Prostate gland (tissue), 2 donors: Measurements from ENCODE around the gene DLGAP4. TPM values are rescaled to one million over a fixed set of nuclear protein-coding genes. Genes with fewer than 3 reads are reported as not detected.

ENCODE experiments used
- DNase-seq: peaks from one replicate; pipeline ENCODE4 v3.0.0-alpha.2; 2019; ENCODE audit warnings: low spot score
- H3K27ac ChIP-seq, 2 donors: fragments of 200-600 bp; sonication (generic); 2 replicates each; pipeline ENCODE4 v1.5.1; 2017 to 2019
- H3K27me3 ChIP-seq: fragments of 200-600 bp; sonication (generic); replicated peaks from 2 replicates; pipeline ENCODE4 v1.5.1; 2019; ENCODE audit not compliant: insufficient read depth
- H3K36me3 ChIP-seq, 2 donors: fragments of 200-600 bp; sonication (generic); 1 replicate in 1 of 2; 2 replicates in 1 of 2; pipeline versions ENCODE4 v1.5.1 to v1.8.1; 2017 to 2019
- H3K4me1 ChIP-seq: fragments of 200-600 bp; sonication (generic); replicated peaks from 2 replicates; pipeline ENCODE4 v1.5.1; 2019
- H3K4me3 ChIP-seq, 2 donors: fragments of 200-600 bp; sonication (generic); 2 replicates each; pipeline ENCODE4 v1.5.1; 2017 to 2019
- H3K9me3 ChIP-seq: fragments of 200-600 bp; sonication (generic); 2 replicates; pipeline ENCODE4 v1.5.1; 2017
- POLR2A ChIP-seq: fragments of 450-650 bp; IDR thresholded peaks from one replicate; pipeline ENCODE4 v1.6.1; 2016; ENCODE audit warnings: antibody characterized with exemption, mild to moderate bottlenecking
- POLR2AphosphoS5 ChIP-seq: sonication (generic); formaldehyde crosslinking; IDR thresholded peaks from one replicate; pipeline ENCODE4 v1.6.1; 2017; ENCODE audit warnings: antibody characterized with exemption
- WGBS: methylation state at CpG from one replicate; pipeline ENCODE4 v1.1.5; 2018; 5-methylcytosine and 5-hydroxymethylcytosine counted together
- intact Hi-C: fragments of 100-400 bp; cut with DNase I; formaldehyde crosslinking; loops from one replicate; pipeline ENCODE4 v1.14.2; 2022
- total RNA-seq, 2 donors: library from RNA; depleted of rRNA; stranded (reverse); fragments of >200 nt; gene quantifications; one replicate each; pipeline ENCODE4 v1.1.0, GENCODE V29; 2016
- TF ChIP-seq, protein P1 (sequence below), 4 experiments: fragments of 200-600 bp in 2 of 4; fragments of 450-650 bp in 2 of 4; sonication (generic) in 2 of 4; IDR thresholded peaks; 1 replicate in 3 of 4; 2 replicates in 1 of 4; pipeline ENCODE4 v1.5.1; 2016 to 2019; ENCODE audit warnings: antibody characterized with exemption in 4 of 4, mild to moderate bottlenecking in 2 of 4, moderate library complexity in 2 of 4

DLGAP4 gene
- total RNA-seq, 2 donors from 2014 or later, result 38.0 to 104 TPM

DNA sequence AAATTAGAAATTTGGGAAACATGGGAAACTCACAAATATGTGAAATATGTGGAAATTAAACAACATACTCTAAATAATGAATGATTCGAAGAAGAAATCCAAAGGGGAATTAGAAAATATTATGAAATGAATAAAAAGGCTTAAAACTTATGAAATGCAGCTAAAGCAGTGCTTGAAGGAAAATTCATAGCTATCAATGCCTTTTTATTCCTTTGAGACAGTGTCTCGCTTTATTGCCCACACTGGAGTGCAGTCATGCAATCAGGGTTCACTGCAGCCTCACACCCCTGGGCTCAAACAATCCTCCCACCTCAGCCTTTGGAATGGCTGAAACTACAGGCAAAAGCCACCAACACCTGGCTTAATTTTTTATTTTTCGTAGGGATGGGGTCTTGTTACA is 259.4 kb downstream of the DLGAP4 start:
- Histone ChIP-seq H3K36me3 (no peaks in the 10 kb centered on the region), H3K27me3 (no peaks in the 10 kb centered on the region), H3K9me3 (no peaks in the 10 kb centered on the region), H3K27ac (no peak overlapping the region), H3K4me1 (no peaks in the 10 kb centered on the region), H3K4me3 (no peak overlapping the region)
- WGBS, result 93% methylated on average over 3 of the region's 3 CpGs
- intact Hi-C loops, result no loop called here
- TF ChIP-seq POLR2AphosphoS5 (no peak), POLR2A (no peak)
- TF ChIP-seq, protein P1, sequence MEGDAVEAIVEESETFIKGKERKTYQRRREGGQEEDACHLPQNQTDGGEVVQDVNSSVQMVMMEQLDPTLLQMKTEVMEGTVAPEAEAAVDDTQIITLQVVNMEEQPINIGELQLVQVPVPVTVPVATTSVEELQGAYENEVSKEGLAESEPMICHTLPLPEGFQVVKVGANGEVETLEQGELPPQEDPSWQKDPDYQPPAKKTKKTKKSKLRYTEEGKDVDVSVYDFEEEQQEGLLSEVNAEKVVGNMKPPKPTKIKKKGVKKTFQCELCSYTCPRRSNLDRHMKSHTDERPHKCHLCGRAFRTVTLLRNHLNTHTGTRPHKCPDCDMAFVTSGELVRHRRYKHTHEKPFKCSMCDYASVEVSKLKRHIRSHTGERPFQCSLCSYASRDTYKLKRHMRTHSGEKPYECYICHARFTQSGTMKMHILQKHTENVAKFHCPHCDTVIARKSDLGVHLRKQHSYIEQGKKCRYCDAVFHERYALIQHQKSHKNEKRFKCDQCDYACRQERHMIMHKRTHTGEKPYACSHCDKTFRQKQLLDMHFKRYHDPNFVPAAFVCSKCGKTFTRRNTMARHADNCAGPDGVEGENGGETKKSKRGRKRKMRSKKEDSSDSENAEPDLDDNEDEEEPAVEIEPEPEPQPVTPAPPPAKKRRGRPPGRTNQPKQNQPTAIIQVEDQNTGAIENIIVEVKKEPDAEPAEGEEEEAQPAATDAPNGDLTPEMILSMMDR (IDR thresholded peaks at IDR 0.05), result no peak
- no peak for DNase-seq

DNA sequence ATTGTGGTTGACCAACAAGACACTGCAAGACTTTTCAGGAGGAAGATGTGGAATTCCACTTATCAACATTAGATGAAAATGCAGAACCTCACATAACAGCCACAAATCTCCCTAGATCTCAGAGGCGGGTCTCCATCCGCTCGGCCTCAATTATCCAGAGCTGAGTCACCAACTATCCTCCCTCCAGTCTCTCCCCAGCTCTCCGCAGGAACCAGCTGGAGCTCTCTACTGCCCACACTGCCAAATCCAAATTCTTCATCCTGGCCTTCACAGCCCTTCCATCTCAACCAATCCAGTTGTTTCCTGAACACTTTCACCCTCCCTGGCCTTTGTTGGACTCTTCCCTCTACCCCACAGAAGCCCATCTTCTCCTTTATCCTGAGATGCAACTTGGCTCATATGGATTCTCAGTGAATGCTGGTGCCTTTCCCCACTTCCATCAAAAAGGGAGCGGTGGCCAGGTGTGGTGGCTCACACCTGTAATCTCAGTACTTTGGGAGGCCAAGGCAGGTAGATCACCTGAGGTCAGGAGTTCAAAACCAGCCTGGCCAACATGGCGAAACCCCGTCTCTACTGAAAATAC is 263.8 kb downstream of the DLGAP4 start:
- no peaks in the 10 kb centered on the region for H3K27me3 ChIP-seq
- no peak for DNase-seq
- no peak for TF ChIP-seq POLR2AphosphoS5
- TF ChIP-seq, protein P1 (IDR thresholded peaks at IDR 0.05), result no peak
- H3K4me1 ChIP-seq, result no peaks in the 10 kb centered on the region
- intact Hi-C loops, result loop anchor here (5.0 to 10.0 kb wide), 2 partner anchors 37 to 295 kb away; partner anchors contain the start of gene RAB5IF
- WGBS, result 87% methylated on average over 7 of the region's 7 CpGs
- no peak overlapping the region for H3K4me3 ChIP-seq
- H3K36me3 ChIP-seq, result no peaks in the 10 kb centered on the region
- H3K27ac ChIP-seq, result no peak overlapping the region
- H3K9me3 ChIP-seq, result no peaks in the 10 kb centered on the region

DNA sequence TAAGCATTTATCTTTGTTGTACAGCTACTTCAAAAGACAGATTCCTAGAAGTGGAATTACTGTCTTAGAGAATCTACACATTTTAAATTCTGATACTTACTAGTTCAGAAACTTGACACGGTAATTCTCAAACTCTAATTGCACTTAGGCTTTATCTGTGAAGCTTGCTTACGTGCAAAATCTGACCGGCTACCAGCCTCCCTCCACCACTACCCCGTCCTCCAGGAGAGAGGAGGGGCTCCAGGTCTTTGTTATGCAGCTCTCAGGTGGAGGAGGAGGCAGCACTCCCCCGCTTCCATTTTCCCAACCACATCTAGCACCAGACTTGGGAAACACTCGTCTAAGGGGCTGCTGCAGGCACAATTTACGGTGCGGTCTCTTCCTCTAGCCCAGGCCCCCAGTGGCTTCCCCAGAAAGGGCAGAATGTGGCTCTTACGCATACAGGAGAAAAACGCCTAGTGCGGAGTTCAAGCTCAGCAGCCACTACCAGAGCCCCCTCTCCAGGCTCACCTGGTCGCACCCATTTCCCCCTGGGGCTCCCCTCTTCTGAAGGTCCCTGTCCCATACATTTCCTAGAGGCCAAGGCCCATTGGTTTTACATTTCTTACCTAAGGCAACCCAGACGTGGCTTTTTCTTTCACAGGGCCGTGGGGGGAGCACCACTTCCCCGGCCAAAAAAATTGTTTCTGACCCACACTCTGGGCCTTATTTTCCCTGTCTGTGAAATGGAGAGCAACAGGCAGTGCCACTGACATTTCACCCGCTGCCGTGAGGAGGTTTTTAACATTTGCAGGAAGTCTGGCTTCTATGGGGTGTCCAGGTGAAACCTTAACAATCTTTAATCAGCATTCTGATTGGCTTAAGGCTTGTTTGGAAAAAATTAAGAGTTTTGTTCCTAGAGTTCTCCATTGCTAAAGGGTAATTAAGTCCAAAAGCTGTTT is 265.7 kb downstream of the DLGAP4 start:
- TF ChIP-seq POLR2A, result no peak
- H3K9me3 ChIP-seq, result no peaks in the 10 kb centered on the region
- H3K4me1 ChIP-seq, result peaks cover 2% of the 10 kb centered on the region
- no peak overlapping the region for H3K4me3 ChIP-seq
- no peaks in the 10 kb centered on the region for H3K36me3 ChIP-seq
- intact Hi-C loops, result loop anchor here (5.0 to 10.0 kb wide), 2 partner anchors 35 to 293 kb away; partner anchors contain the start of gene RAB5IF
- 54% methylated on average over 17 of the region's 17 CpGs for WGBS
- peak overlapping the region; percentile 92 to 94 for H3K27ac ChIP-seq
- H3K27me3 ChIP-seq, result no peaks in the 10 kb centered on the region
- DNase-seq, result no peak

DNA sequence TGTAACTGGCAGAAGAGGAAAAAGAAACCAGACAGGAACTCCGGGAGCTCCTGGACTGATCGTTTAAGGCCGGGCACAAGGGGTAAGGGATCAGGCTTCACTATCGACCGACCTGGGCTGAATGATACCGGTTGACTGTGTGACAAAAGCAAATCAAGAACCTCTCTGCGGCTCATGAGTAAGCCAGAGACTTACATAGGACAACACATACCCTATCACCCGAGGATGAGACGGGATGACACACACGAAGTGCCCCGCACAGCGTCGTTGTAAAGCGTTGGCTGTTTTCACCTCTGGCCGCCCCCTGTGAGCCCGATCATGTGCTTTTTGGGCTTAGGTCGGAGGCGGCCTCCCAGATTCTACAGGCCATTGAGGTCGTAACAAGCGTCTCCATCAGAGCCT is 266.6 kb downstream of the DLGAP4 start:
- H3K9me3 ChIP-seq, result no peaks in the 10 kb centered on the region
- WGBS, result 33% methylated on average over 18 of the region's 20 CpGs
- TF ChIP-seq, protein P1 (IDR thresholded peaks at IDR 0.05), result no peak
- TF ChIP-seq POLR2A (no peak), POLR2AphosphoS5 (no peak)
- peak overlapping the region; percentile 92 to 94 for H3K27ac ChIP-seq
- no peaks in the 10 kb centered on the region for H3K36me3 ChIP-seq
- peak overlapping the region; percentile 75 to 88 for H3K4me3 ChIP-seq
- no peaks in the 10 kb centered on the region for H3K27me3 ChIP-seq
- peaks cover 2% of the 10 kb centered on the region for H3K4me1 ChIP-seq
- intact Hi-C loops, result loop anchor here (5.0 to 10.0 kb wide), 2 partner anchors 35 to 292 kb away; partner anchors contain the start of gene RAB5IF
- DNase-seq, result peak; percentile 7

DNA sequence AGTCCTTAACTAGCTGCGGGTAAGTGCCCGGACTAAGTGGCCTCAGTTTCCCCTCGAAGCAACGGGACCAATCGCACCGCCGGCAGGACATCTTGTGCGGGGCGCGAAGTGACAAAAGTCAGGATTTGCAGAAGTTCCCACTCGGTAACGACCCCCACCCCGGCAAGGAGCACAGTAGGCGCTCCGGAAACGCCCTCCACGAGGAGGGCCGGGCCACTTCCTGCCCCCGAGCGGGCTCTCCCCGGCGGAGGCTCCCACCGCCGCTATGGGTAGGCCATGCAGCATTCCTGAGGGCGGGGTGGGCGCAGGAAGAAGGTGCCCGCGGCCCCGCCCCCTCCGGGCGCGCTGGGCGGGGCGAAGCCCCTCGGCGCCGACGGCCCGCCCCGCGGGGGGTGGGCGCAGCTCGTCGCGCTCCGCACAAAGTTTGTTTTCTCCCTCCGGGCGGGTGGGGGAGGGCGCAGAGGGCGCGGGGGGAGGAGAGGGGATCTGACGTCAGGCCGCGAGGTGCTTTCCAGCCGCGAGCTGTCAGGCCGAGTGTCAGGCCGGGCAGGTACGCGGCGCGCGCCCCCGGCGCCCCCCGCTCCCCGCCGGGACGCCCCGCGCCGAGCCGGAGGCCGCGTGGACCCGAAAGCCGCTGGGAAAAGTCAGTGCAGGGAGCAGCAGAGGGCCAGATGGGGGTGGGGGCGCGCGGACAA is 267.1 kb downstream of the DLGAP4 start, which contains the start of gene TGIF2:
Gene TGIF2 (plus strand): TSS at position 495 of the 695 bp plus-strand sequence. CDS start 5,178 bp downstream, outside the sequence.
- no peaks in the 10 kb centered on the region for H3K36me3 ChIP-seq
- no peaks in the 10 kb centered on the region for H3K9me3 ChIP-seq
- TF ChIP-seq, protein P1 (IDR thresholded peaks at IDR 0.05), result no peak
- TF ChIP-seq POLR2AphosphoS5 (peak; percentile 38), POLR2A (peak; percentile 70)
- H3K27ac ChIP-seq, result peak within 1 kb of the TSS; percentile 92 to 94
- H3K4me3 ChIP-seq, result peak within 1 kb of the TSS; percentile 75 to 88
- WGBS, result 10% methylated on average over 43 of the region's 80 CpGs
- peak; percentile 81 for DNase-seq
- no peaks in the 10 kb centered on the region for H3K27me3 ChIP-seq
- intact Hi-C loops, result loop anchor here (5.0 to 10.0 kb wide), 2 partner anchors 34 to 292 kb away; partner anchors contain the start of gene RAB5IF
- peaks cover 2% of the 10 kb centered on the region for H3K4me1 ChIP-seq
